Measurements from ENCODE around the gene JDP2.
A peak's percentile ranks its signal among the peaks of the same experiment; 100 is the strongest.

The JDP2 gene

DNA sequence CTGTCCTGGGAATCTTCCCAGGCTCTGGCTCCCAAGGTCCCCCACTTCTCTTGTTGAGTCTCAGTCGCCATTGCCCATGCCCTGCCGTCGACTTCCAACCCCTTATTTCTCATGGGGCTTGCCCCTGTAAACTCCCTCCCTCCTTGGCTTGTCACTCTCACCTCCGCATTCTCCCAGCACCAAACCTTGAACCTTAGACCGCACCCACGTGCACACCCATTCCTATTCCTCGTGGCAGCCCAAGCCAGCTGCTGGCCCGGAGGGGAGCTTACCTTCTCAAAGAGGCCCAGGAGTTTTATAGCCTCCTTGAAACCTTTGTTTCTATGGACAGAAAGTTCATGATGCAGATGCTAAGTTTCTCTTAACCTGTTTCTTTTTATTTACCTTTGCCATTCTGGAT is 4.6 kb downstream of the JDP2 start:
- in situ Hi-C loops (cut with HindIII; ENCODE audit: low pct_unique_long_range_greater_than_20kb, low sequenced_read_pairs): no loop called here
- no peak for TF ChIP-seq JUND (IDR thresholded peaks at IDR 0.05; ENCODE audit: low read depth)
- DNase-seq (ENCODE audit: low read depth in 1 of 2, low spot score in 1 of 2): no peak

- in situ Hi-C loops (cut with HindIII; ENCODE audit: low pct_unique_long_range_greater_than_20kb, low sequenced_read_pairs): no loop called here
- no peak for TF ChIP-seq JUND (IDR thresholded peaks at IDR 0.05; ENCODE audit: low read depth)
- no peak for DNase-seq (ENCODE audit: low read depth in 1 of 2, low spot score in 1 of 2)
Measured at GRCh38 chr14:75433631-75434071, 5.8 kb downstream of the JDP2 start.

DNA sequence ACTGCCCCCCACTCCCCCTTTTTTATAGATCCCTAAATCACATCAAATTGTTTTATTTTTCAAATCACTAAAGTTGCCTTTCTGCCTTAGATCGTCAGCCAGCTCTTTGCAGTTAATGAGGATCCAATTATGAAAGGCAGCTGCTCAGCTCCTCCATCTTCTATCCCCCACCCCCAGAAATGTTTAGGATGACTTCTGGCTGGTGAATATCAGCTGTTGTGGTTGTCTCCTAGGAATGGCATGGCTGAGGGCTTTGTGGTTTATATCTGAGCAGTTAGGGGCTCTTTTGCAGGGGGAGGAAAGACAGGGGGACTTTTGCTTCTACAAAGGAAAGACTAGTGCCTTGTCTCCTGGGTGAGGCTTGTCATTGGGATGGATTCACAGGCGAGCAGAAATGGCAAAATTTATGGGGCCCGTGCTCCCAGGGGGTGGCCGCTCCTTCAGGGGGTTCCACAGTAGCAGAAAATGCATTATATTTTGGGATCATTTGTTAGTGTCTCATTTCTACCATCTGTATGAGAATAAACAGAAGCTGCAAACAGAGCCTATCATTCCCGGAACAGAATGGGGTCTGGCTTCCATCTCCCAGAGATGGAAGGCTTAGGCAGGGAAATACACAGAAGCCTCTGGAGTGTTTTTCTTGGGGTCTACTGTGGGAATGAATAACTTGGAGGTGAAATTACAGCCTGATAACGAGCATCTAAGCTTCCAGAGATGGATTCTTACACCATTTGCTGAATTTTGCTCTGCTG is 6.5 kb downstream of the JDP2 start:
- TF ChIP-seq JUND (IDR thresholded peaks at IDR 0.05; ENCODE audit: low read depth): no peak
- DNase-seq (ENCODE audit: low read depth in 1 of 2, low spot score in 1 of 2): no peak
- in situ Hi-C loops (cut with HindIII; ENCODE audit: low pct_unique_long_range_greater_than_20kb, low sequenced_read_pairs): no loop called here

- in situ Hi-C loops (cut with HindIII; ENCODE audit: low pct_unique_long_range_greater_than_20kb, low sequenced_read_pairs): no loop called here
- DNase-seq (ENCODE audit: low read depth in 1 of 2, low spot score in 1 of 2): no peak
- no peak for TF ChIP-seq JUND (IDR thresholded peaks at IDR 0.05; ENCODE audit: low read depth)
Measured at GRCh38 chr14:75434890-75435248, 7.0 kb downstream of the JDP2 start.

DNA sequence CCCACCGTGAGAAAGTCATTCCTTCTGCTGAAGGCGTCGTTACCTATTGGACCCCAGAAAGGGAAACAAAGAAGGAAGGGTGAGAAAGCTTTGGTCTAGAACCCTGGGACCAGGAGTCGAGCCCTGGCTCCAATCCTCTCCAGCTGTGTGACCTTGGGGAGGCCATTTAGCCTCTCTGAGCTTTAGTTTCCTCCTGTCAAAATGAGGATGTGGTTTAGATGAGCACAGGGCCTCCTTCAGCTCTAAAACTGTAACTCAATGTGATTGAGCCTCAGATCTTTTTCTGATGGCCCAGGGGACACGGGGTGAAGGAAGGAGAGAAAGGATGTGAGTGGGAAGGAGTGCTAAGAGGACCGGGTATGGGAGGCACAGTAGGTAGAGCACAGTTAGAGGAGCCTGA is 7.7 kb downstream of the JDP2 start:
- no peak for DNase-seq (ENCODE audit: low read depth in 1 of 2, low spot score in 1 of 2)
- in situ Hi-C loops (cut with HindIII; ENCODE audit: low pct_unique_long_range_greater_than_20kb, low sequenced_read_pairs): no loop called here
- no peak for TF ChIP-seq JUND (IDR thresholded peaks at IDR 0.05; ENCODE audit: low read depth)

GRCh38 chr14:75437201-75438143 is 9.7 kb downstream of the JDP2 start:
- in situ Hi-C loops (cut with HindIII; ENCODE audit: low pct_unique_long_range_greater_than_20kb, low sequenced_read_pairs): no loop called here
- TF ChIP-seq JUND (IDR thresholded peaks at IDR 0.05; ENCODE audit: low read depth): no peak
- no peak for DNase-seq (ENCODE audit: low read depth in 1 of 2, low spot score in 1 of 2)

GRCh38 chr14:75438486-75439080 is 10.8 kb downstream of the JDP2 start:
- no peak for DNase-seq (ENCODE audit: low read depth in 1 of 2, low spot score in 1 of 2)
- in situ Hi-C loops (cut with HindIII; ENCODE audit: low pct_unique_long_range_greater_than_20kb, low sequenced_read_pairs): no loop called here
- TF ChIP-seq JUND (IDR thresholded peaks at IDR 0.05; ENCODE audit: low read depth): no peak

DNA sequence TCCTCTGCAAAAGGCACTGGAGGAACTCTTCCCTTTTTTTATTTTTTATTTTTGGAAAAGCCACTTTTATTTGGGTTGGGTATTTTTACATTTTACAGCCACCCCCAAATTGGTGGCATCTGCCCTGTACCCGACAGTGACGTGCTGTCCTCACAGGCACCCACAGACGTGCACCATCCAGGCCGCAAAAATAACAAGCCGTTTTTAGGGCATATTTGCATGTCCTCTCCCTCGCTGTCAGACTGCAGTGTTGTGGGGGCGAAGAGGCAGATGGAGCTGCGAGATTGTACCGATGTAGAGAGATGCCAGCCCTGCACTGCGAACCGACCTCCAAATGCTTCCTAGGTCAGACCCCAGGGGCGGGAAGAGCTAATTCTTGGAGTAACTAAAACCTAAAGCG is 12.2 kb downstream of the JDP2 start:
- DNase-seq (ENCODE audit: low read depth in 1 of 2, low spot score in 1 of 2): no peak
- no peak for TF ChIP-seq JUND (IDR thresholded peaks at IDR 0.05; ENCODE audit: low read depth)
- in situ Hi-C loops (cut with HindIII; ENCODE audit: low pct_unique_long_range_greater_than_20kb, low sequenced_read_pairs): no loop called here

- no peak for TF ChIP-seq JUND (IDR thresholded peaks at IDR 0.05; ENCODE audit: low read depth)
- in situ Hi-C loops (cut with HindIII; ENCODE audit: low pct_unique_long_range_greater_than_20kb, low sequenced_read_pairs): no loop called here
- no peak for DNase-seq (ENCODE audit: low read depth in 1 of 2, low spot score in 1 of 2)
Measured at GRCh38 chr14:75440733-75441477, 13.1 kb downstream of the JDP2 start.

DNA sequence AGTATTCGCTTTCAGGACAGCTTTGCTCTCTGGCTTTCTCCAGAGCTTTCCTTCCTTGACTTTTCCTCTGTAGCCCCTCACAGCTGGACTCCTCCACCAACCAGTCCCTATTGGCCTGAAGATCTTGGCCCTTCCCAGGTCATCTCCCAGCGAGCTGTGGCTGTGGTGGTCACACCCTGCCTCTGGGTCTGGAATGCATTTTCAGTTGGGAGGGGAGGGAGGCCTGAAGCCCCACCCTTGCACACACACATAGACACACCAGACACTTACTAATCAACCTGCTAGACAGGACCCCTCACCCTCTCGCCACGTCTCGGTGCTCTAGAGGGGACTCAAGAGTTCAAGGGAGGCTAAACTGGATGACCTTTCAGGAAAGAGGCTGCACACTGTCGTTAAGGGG is 13.9 kb downstream of the JDP2 start:
- in situ Hi-C loops (cut with HindIII; ENCODE audit: low pct_unique_long_range_greater_than_20kb, low sequenced_read_pairs): no loop called here
- TF ChIP-seq JUND (IDR thresholded peaks at IDR 0.05; ENCODE audit: low read depth): no peak

DNA sequence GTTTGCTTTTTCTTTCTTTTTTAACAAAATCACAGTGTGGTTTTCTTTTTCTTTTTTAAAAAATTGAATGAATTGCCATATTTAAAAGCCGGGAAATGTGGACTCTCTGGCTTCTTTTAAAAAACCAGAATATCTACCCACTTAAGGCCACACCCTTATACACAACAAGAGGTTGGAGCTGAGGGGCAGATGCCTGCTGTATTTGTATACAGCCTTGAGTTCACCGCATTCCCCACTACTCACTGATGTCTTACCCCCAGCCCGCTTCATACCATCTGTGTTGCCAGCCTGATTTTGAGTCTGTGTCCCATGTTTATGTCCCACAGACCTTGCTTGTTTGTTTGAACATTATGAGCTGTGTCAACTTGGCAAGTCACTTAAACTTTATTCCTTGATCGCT is 14.3 kb downstream of the JDP2 start:
- in situ Hi-C loops (cut with HindIII; ENCODE audit: low pct_unique_long_range_greater_than_20kb, low sequenced_read_pairs): no loop called here
- no peak for TF ChIP-seq JUND (IDR thresholded peaks at IDR 0.05; ENCODE audit: low read depth)
- DNase-seq (ENCODE audit: low read depth in 1 of 2, low spot score in 1 of 2): no peak

More for the DNA sequence above, 13.9 kb downstream of the JDP2 start:
- DNase-seq (ENCODE audit: low read depth in 1 of 2, low spot score in 1 of 2): no peak

DNA sequence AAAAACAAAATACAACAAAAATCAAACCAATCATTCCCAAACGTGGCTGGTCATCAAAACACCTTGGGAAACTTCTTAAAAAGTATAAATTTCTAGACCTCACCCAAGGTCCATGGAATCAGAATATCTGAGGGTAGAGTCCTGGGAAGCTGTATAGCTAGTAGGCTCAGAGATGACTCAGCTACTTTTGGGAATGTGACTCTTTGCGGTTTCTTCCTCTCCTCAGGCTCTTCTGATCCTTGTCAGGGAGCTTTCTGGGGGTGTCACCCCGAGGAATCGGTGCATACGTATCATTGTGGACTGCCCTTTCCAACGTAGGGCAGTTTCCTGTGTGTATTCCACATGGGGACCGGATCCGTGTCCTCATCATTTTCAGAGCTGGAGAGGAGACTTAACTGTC is 14.8 kb downstream of the JDP2 start:
- in situ Hi-C loops (cut with HindIII; ENCODE audit: low pct_unique_long_range_greater_than_20kb, low sequenced_read_pairs): no loop called here
- peak in 1 of 2 experiments; percentile 61 for DNase-seq (ENCODE audit: low read depth in 1 of 2, low spot score in 1 of 2)
- TF ChIP-seq JUND (IDR thresholded peaks at IDR 0.05; ENCODE audit: low read depth): no peak

Measured in T47D (cell line).